Measurements from ENCODE around the gene NOVA2. TPM values are rescaled to one million over a fixed set of nuclear protein-coding genes. Genes with fewer than 3 reads are reported as not detected.

The NOVA2 gene
- total RNA-seq, 1 experiment from 2014 or later = not detected

DNA sequence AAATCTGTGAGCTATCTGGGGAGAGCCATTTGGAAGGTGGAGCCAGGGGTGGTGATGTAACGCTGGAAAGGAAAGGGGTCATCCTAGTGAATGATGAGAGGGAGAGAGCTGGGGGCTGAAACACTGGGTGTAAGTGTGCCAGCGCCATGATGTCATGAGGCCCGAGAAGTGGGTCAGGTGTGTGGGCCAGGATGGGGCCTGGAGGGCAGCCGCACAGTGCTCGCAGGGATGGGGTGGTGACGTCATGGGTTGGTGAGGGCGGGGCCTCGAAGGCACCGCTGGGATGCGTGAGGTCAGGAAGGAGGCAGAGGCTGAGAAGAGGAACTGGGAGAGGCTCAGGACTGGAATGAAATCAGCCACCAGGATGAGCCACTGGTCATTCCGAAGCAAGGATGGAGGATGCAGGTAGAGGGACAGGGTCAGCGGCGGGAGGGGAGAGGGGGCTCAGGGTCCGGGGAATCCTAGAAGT is 26.0 kb upstream of the NOVA2 start:
- POLR2A ChIA-PET (ENCODE audit: low non-redundant PET) = no interaction called here
- no peaks in the 10 kb centered on the region for H3K9me3 ChIP-seq (ENCODE audit: low read depth, low read length, poor library complexity, severe bottlenecking)
- no peaks in the 10 kb centered on the region for H3K36me3 ChIP-seq (ENCODE audit: insufficient read depth, low read length, poor library complexity, severe bottlenecking)
- CTCF ChIA-PET = no interaction called here
- TF ChIP-seq, protein P1, sequence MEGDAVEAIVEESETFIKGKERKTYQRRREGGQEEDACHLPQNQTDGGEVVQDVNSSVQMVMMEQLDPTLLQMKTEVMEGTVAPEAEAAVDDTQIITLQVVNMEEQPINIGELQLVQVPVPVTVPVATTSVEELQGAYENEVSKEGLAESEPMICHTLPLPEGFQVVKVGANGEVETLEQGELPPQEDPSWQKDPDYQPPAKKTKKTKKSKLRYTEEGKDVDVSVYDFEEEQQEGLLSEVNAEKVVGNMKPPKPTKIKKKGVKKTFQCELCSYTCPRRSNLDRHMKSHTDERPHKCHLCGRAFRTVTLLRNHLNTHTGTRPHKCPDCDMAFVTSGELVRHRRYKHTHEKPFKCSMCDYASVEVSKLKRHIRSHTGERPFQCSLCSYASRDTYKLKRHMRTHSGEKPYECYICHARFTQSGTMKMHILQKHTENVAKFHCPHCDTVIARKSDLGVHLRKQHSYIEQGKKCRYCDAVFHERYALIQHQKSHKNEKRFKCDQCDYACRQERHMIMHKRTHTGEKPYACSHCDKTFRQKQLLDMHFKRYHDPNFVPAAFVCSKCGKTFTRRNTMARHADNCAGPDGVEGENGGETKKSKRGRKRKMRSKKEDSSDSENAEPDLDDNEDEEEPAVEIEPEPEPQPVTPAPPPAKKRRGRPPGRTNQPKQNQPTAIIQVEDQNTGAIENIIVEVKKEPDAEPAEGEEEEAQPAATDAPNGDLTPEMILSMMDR (conservative IDR thresholded peaks at IDR 0.05; ENCODE audit: low read depth, low read length) = no peak
- no peak for TF ChIP-seq EZH2 (IDR thresholded peaks at IDR 0.05; ENCODE audit: borderline replicate concordance, low read depth, low read length, poor library complexity, severe bottlenecking)
- H3K4me1 ChIP-seq (ENCODE audit: insufficient read depth, low read length, poor library complexity, severe bottlenecking) = peaks cover 12% of the 10 kb centered on the region
- BruUV-seq (replicated peaks) = no TSS peak
- H3K27ac ChIP-seq (ENCODE audit: low read depth, low read length, poor library complexity, severe bottlenecking) = no peak overlapping the region
- no peak for DNase-seq (ENCODE audit: low spot score)
- intact Hi-C loops (cut with micrococcal nuclease; ENCODE audit: unreplicated experiment) = no loop called here
- no peak overlapping the region for H3K4me3 ChIP-seq (ENCODE audit: low read depth, low read length, poor library complexity, severe bottlenecking)
- no peaks in the 10 kb centered on the region for H3K27me3 ChIP-seq (replicated peaks; ENCODE audit: insufficient read depth, low read depth, low read length, poor library complexity)

DNA sequence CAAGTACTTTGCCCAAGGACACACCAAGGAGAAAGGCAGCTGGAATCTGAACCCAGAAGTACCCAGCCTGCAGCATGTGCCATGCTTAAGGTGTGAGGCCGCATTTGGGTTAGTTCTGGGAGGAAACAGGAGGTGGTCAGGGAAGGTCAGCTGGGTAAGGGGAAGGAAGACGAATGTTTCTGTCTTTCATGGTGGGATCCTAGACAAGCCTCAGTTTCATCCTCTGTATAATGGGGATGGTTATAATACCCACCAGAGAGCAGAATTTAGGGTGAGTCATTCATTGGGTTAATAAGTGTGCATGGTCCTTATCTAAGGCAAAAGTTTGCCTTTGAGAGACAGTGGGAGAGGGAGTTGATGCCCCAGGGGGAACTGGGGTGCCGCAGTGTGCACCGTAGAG is 25.2 kb upstream of the NOVA2 start:
- Histone ChIP-seq H3K27ac (ENCODE audit: low read depth, low read length, poor library complexity, severe bottlenecking) (no peak overlapping the region), H3K36me3 (ENCODE audit: insufficient read depth, low read length, poor library complexity, severe bottlenecking) (no peaks in the 10 kb centered on the region), H3K9me3 (ENCODE audit: low read depth, low read length, poor library complexity, severe bottlenecking) (no peaks in the 10 kb centered on the region), H3K4me1 (ENCODE audit: insufficient read depth, low read length, poor library complexity, severe bottlenecking) (peaks cover 12% of the 10 kb centered on the region), H3K4me3 (ENCODE audit: low read depth, low read length, poor library complexity, severe bottlenecking) (no peak overlapping the region), H3K27me3 (replicated peaks; ENCODE audit: insufficient read depth, low read depth, low read length, poor library complexity) (no peaks in the 10 kb centered on the region)
- intact Hi-C loops (cut with micrococcal nuclease; ENCODE audit: unreplicated experiment) = no loop called here
- no TSS peak for BruUV-seq (replicated peaks)
- DNase-seq (ENCODE audit: low spot score) = no peak
- TF ChIP-seq EZH2 (IDR thresholded peaks at IDR 0.05; ENCODE audit: borderline replicate concordance, low read depth, low read length, poor library complexity, severe bottlenecking) = no peak
- TF ChIP-seq, protein P1 (conservative IDR thresholded peaks at IDR 0.05; ENCODE audit: low read depth, low read length) = no peak
- ChIA-PET POLR2A (ENCODE audit: low non-redundant PET) (no interaction called here), CTCF (no interaction called here)

DNA sequence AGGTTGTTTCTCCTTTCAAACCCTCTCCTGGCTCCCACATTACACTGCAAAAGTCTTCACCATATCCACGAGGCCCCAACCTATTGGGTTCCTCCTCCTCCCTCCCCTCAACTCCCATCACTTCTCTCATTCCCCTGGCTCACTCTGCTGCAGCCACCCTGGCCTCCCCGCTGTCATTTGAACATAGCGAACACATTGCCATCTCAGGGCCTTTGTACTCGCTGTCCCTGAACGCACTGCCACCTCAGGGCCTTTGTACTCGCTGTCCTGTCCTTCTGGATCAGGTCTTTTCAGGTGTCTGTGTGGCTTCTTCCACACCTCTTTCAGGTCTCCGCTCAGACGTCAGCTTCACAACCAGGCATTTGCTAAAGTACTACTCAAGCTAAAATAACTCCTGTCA is 23.3 kb upstream of the NOVA2 start:
- Histone ChIP-seq H3K27ac (ENCODE audit: low read depth, low read length, poor library complexity, severe bottlenecking) (no peak overlapping the region), H3K4me1 (ENCODE audit: insufficient read depth, low read length, poor library complexity, severe bottlenecking) (peaks cover 12% of the 10 kb centered on the region), H3K36me3 (ENCODE audit: insufficient read depth, low read length, poor library complexity, severe bottlenecking) (no peaks in the 10 kb centered on the region), H3K9me3 (ENCODE audit: low read depth, low read length, poor library complexity, severe bottlenecking) (no peaks in the 10 kb centered on the region), H3K4me3 (ENCODE audit: low read depth, low read length, poor library complexity, severe bottlenecking) (no peak overlapping the region), H3K27me3 (replicated peaks; ENCODE audit: insufficient read depth, low read depth, low read length, poor library complexity) (no peaks in the 10 kb centered on the region)
- TF ChIP-seq EZH2 (IDR thresholded peaks at IDR 0.05; ENCODE audit: borderline replicate concordance, low read depth, low read length, poor library complexity, severe bottlenecking) = no peak
- TF ChIP-seq, protein P1 (conservative IDR thresholded peaks at IDR 0.05; ENCODE audit: low read depth, low read length) = no peak
- intact Hi-C loops (cut with micrococcal nuclease; ENCODE audit: unreplicated experiment) = no loop called here
- ChIA-PET POLR2A (ENCODE audit: low non-redundant PET) (no interaction called here), CTCF (interaction anchor here (0.5 to 0.6 kb wide), 2 partner anchors 227 to 266 kb away, joined by 4 to 6 read pairs; partner anchors contain the start of gene FBXO46)
- DNase-seq (ENCODE audit: low spot score) = no peak
- no TSS peak for BruUV-seq (replicated peaks)

All from A673 (cell line).